GM18870 (cell line): ENCODE results near the gene PTGES3L.
"Not testable (repeated sequence)": the region's sequence is repeated elsewhere in the genome, so short reads cannot be mapped to it uniquely, and the experiment has no call there.

Experiments
- ATAC-seq: cut with Tn5 transposase; IDR thresholded peaks from one replicate; pipeline ENCODE4 v1.9.1; 2021; ENCODE audit warnings: moderate library complexity; ENCODE audit not compliant: unreplicated experiment

PTGES3L gene

GRCh38 chr17:43014649-43015542, 35.0 kb upstream of the PTGES3L start:
- no peak for ATAC-seq

GRCh38 chr17:43014020-43014648, 34.3 kb upstream of the PTGES3L start:
- no peak for ATAC-seq

GRCh38 chr17:43013296-43013695, 33.4 kb upstream of the PTGES3L start:
- ATAC-seq, result no peak

DNA sequence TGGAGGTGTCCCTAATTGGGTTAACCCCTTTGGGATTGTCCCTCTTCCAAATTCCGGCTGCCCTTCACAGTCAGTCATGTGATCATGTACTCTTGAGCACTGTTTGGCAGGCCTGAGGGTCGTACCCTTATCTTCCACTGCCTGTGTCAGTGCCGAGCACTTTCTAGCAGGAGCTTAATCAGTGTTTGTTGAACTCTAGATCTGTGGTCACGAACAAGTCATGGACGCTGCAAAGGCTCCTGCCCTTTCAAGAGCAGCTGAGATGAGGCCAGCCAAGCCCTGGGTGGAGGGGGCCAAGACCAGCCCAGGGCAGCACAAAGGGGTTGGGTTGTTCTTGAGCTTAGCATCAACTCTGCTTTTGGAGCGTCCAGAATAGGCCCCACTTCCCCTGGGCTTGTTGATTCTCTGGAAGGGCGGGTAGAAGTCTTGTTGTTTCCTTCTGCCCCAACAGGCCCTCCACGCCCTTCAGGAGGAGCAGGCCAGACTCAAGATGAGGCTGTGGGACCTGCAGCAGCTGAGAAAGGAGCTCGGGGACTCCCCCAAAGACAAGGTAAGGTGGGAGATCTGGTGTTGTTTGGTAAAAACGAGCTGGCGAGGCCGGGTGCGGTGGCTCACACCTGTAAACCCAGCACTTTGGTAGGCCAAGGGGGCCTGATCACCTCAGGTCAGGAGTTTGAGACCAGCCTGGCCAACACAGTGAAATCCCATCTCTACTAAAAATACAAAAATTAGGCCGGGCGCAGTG, 32.0 kb upstream of the PTGES3L start:
- no peak for ATAC-seq

- ATAC-seq, result no peak
These were observed 30.9 kb upstream of the PTGES3L start for GRCh38 chr17:43010667-43011308.

DNA sequence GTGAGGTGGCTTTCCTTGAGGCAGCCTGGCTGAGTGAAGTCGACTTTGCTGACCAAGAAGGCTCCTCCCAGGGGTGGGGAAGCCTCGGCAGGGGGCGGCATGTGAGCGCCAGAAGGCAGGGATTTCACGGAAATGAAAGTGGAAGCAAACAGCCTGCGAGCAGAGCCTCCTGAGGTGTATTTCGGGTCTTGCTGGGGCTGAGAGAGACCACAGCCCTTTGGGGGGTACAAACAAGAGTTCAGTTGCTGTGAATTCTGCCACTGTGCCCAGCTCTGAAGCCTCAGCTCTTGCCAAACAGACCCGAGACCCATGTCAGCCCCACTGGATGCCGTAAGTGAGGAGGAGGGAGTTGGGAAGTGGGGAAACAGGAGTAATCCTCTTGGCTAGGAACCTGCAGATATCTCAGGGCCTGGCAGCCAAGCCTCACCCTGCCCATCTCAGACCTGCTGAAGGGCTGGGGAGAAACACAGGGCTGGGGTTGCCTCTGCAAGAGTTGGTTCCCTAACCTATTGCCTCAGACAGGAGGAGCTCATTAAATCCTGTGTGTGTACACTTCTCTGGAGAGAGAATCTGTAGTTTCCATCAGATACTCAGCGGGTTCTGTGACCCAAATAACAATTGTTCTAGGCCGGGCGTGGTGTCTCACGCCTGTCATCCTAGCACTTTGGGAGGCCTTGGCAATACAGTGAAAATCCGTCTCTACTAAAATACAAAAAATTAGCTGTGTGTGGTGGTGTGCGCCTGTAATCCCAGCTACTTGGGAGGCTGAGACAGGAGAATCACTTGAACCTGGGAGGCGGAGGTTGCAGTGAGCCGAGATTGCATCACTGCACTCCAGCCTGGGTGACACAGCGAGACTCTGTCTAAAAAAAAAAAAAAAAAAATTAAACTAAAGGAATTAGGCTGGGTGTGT, 27.0 kb upstream of the PTGES3L start, which contains the start of gene IFI35:
Gene IFI35 (plus strand): TSS at position 146 of the 913 bp plus-strand sequence. CDS start 164 bp downstream, at position 310.
- peak; percentile 60 for ATAC-seq

- no peak for ATAC-seq
These were observed 23.8 kb upstream of the PTGES3L start for GRCh38 chr17:43003542-43004172.

GRCh38 chr17:43000894-43001293, 21.0 kb upstream of the PTGES3L start:
- not testable (repeated sequence) for ATAC-seq

GRCh38 chr17:42999003-42999525, 19.2 kb upstream of the PTGES3L start:
- ATAC-seq, result no peak

DNA sequence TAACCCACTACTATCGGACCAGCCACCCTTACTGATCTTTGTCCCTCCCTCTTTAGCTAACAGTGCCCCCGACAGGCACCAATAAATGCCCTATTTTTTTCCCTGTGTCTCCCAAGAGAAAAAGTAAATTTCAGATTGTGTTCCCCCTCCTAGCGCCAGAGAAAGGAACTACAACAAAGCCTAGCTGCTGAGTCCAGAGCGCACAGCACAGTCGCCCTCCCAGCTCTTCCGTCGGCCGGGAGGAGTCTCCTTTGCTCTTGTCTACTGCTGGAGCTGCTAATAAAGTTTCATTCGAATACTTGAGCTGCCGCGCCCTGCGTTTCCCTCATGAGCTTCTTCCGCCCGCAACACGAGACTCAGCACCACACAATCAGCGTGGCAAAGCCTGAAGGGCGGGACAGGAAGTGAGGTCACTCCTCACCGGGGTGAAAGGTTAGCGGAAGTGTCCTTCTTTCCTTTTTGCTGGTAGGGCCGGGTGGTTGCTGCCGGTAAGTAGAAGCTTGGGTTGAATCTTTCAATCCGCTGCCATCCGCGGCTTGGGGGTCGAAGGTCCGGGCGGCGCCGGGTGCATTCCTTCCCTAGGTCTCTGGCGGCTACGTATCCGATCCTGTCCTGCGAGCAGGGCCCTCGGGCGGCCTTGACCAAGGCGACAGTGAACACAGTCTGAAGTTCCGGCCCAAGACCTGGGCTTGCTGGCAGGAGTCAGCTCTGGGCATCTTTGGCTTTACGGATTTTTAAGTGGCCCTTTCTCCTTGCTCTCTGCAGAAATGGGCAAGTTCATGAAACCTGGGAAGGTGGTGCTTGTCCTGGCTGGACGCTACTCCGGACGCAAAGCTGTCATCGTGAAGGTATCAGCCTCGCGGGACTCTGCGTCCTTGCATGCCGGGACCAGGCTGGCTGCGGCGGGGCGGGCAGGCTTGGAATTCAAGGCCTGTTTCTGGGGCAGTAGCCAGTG, 18.4 kb upstream of the PTGES3L start, which contains the start of gene RPL27:
Gene RPL27 (plus strand): TSS at position 436 of the 955 bp plus-strand sequence. CDS start 332 bp downstream, at position 768.
- peak; percentile 91 for ATAC-seq

- no peak for ATAC-seq
These were observed 17.6 kb upstream of the PTGES3L start for GRCh38 chr17:42997390-42997983.

GRCh38 chr17:42993913-42994312, 14.0 kb upstream of the PTGES3L start:
- not testable (repeated sequence) for ATAC-seq

- ATAC-seq, result no peak
These were observed 13.0 kb upstream of the PTGES3L start for GRCh38 chr17:42992872-42993271.

- ATAC-seq, result no peak
These were observed 11.6 kb upstream of the PTGES3L start for GRCh38 chr17:42991471-42991870.

- no peak for ATAC-seq
These were observed 10.1 kb upstream of the PTGES3L start for GRCh38 chr17:42989726-42990652.

GRCh38 chr17:42989141-42989540, 9.3 kb upstream of the PTGES3L start:
- no peak for ATAC-seq
